PC-9 (cell line): Measurements from ENCODE around the gene CLDN15. TPM values are rescaled to one million over a fixed set of nuclear protein-coding genes. Genes with fewer than 3 reads are reported as not detected.
"Not testable (repeated sequence)": the region's sequence is repeated elsewhere in the genome, so short reads cannot be mapped to it uniquely, and the experiment has no call there.

ENCODE experiments used
- BruUV-seq: library from RNA; stranded (reverse); fragments of 400-500 nt; replicated peaks from 2 replicates; lab custom pipeline; 2021; lab: Mats Ljungman, UMichigan
- CTCF ChIA-PET: fragments of 300-600 bp; sonication (Branson Sonifier 250); formaldehyde crosslinking; loops from one replicate; lab custom pipeline; 2022; ENCODE audit warnings: antibody characterized with exemption; lab: Charles Lee
- POLR2A ChIA-PET: fragments of 300-600 bp; sonication (Branson Sonifier 250); formaldehyde crosslinking; loops from one replicate; lab custom pipeline; 2022; ENCODE audit warnings: antibody characterized with exemption; ENCODE audit not compliant: unreplicated experiment; lab: Charles Lee
- DNase-seq, 2 experiments: peaks; one replicate each; pipeline versions ENCODE4 v3.0.0 to v3.0.0-alpha.2; 2015 to 2022; ENCODE audit warnings: mixed read lengths in 1 of 2
- H2AFZ ChIP-seq: fragments of 200-600 bp; sonication (generic); 2 replicates; pipeline ENCODE4 v1.8.1; 2017; ENCODE audit warnings: antibody characterized with exemption
- H3F3A ChIP-seq: fragments of 200-600 bp; sonication (generic); 2 replicates; pipeline ENCODE4 v1.8.1; 2017; ENCODE audit warnings: antibody characterized with exemption, mild to moderate bottlenecking, low read depth; ENCODE audit not compliant: insufficient read depth
- H3K27ac ChIP-seq: fragments of 200-600 bp; sonication (generic); 2 replicates; pipeline ENCODE4 v1.6.1; 2016; ENCODE audit warnings: mixed run types
- H3K27me3 ChIP-seq: fragments of 200-600 bp; sonication (generic); 2 replicates; pipeline ENCODE4 v1.6.1; 2016; ENCODE audit warnings: low read depth, mixed run types; ENCODE audit not compliant: insufficient read depth
- H3K36me3 ChIP-seq: fragments of 200-600 bp; sonication (generic); 2 replicates; pipeline ENCODE4 v1.6.1; 2016; ENCODE audit warnings: low read depth, mixed run types
- H3K4me1 ChIP-seq: fragments of 200-600 bp; sonication (generic); replicated peaks from 2 replicates; pipeline ENCODE4 v1.6.1; 2016; ENCODE audit warnings: mixed run types; ENCODE audit not compliant: insufficient read depth
- H3K4me2 ChIP-seq: fragments of 200-600 bp; sonication (generic); 2 replicates; pipeline ENCODE4 v1.6.1; 2017; ENCODE audit warnings: mixed run types
- H3K4me3 ChIP-seq: fragments of 200-600 bp; sonication (generic); 2 replicates; pipeline ENCODE4 v1.6.1; 2016; ENCODE audit warnings: mixed run types
- H3K79me2 ChIP-seq: fragments of 200-600 bp; sonication (generic); 2 replicates; pipeline ENCODE4 v1.6.1; 2017; ENCODE audit warnings: low read depth, mixed run types
- H3K9me2 ChIP-seq: fragments of 200-600 bp; sonication (generic); 2 replicates; pipeline ENCODE4 v1.8.1; 2017; ENCODE audit warnings: mild to moderate bottlenecking; ENCODE audit not compliant: insufficient read depth
- H3K9me3 ChIP-seq: fragments of 200-600 bp; sonication (generic); 2 replicates; pipeline ENCODE4 v1.8.1; 2016; ENCODE audit warnings: low read depth; ENCODE audit not compliant: insufficient read depth
- H4K20me1 ChIP-seq: fragments of 200-600 bp; sonication (generic); 2 replicates; pipeline ENCODE4 v1.8.1; 2017; ENCODE audit not compliant: insufficient read depth
- CTCF ChIP-seq: fragments of 200-600 bp; sonication (generic); conservative IDR thresholded peaks from 2 replicates; pipeline ENCODE4 v1.6.1; 2017; ENCODE audit warnings: mixed run types, antibody characterized with exemption, mild to moderate bottlenecking, moderate library complexity
- EZH2 ChIP-seq: fragments of 200-600 bp; sonication (generic); IDR thresholded peaks from 2 replicates; pipeline ENCODE4 v1.8.0; 2017; ENCODE audit warnings: antibody characterized with exemption, low read depth
- intact Hi-C: fragments of 100-400 bp; cut with micrococcal nuclease; formaldehyde crosslinking; loops from one replicate; pipeline ENCODE4 v1.10.0; 2022; ENCODE audit not compliant: unreplicated experiment
- total RNA-seq: library from RNA; stranded (reverse); gene quantifications from 2 replicates; pipeline ENCODE4 v1.2.3, GENCODE V29; 2021

CLDN15 gene
- total RNA-seq, 1 experiment from 2014 or later, result 17.2 TPM

DNA sequence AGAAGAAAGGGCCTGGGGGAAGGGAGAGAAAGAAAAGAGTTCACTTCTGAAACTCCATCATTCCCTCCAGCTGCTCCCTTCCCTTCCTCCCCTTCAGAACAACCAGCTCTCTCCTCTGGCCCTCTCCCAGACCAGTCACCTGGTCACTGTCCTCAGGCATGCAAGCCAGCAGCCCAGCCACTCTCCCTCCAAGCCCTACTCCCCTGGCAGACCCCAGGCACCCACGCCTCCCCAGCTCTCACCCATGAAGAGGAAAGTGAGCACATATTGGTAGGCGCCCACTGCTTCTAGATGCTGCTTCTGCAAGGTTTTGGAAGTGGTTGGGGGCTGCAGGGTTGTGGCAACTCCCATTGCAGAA lies 37.1 kb downstream of the CLDN15 start:
- Histone ChIP-seq H3K9me2 (no peaks in the 10 kb centered on the region), H3K27me3 (no peaks in the 10 kb centered on the region), H3K9me3 (no peaks in the 10 kb centered on the region), H3K79me2 (no peaks in the 10 kb centered on the region), H3K4me1 (no peaks in the 10 kb centered on the region), H3K36me3 (no peaks in the 10 kb centered on the region), H3K27ac (no peak overlapping the region), H3F3A (no peaks in the 10 kb centered on the region), H3K4me3 (no peak overlapping the region), H4K20me1 (no peaks in the 10 kb centered on the region), H3K4me2 (no peak overlapping the region), H2AFZ (no peak overlapping the region)
- ChIA-PET POLR2A (no interaction called here), CTCF (no interaction called here)
- DNase-seq, result no peak
- no TSS peak for BruUV-seq
- TF ChIP-seq CTCF (no peak), EZH2 (no peak)
- intact Hi-C loops, result no loop called here

DNA sequence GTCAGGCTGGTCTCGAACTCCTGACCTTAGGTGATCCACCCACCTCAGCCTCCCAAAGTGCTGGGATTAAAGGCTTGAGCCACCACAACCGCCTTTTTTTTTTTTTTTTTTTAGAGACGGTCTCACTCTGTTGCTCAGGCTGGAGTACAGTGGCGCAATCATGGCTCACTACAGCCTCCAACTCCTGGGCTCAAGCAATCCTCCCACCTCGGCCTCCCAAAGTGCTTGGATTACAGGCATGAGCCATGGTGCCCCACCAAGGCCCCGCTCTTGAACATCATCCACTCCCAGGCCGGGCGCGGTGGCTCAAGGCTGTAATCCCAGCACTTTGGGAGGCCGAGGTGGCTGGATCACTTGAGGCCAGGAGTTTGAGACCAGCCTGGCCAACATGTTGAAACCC lies 38.1 kb downstream of the CLDN15 start:
- H4K20me1 ChIP-seq, H3K27ac ChIP-seq, H2AFZ ChIP-seq, intact Hi-C loops, H3K36me3 ChIP-seq, DNase-seq, H3K4me1 ChIP-seq, POLR2A ChIA-PET, H3K9me2 ChIP-seq, H3K4me3 ChIP-seq, H3K79me2 ChIP-seq, H3K4me2 ChIP-seq, H3K9me3 ChIP-seq, H3K27me3 ChIP-seq, BruUV-seq, H3F3A ChIP-seq: not testable (repeated sequence)
- CTCF ChIA-PET, result interaction anchor here (0.7 kb wide), 1 partner anchor 671 kb away, joined by 5 read pairs; no protein-coding TSS in a partner anchor

GRCh38 chr7:101198476-101198875 lies 39.1 kb downstream of the CLDN15 start:
- Histone ChIP-seq H3K4me2 (no peak overlapping the region), H3K4me3 (no peak overlapping the region), H3K9me3 (no peaks in the 10 kb centered on the region), H3K27me3 (no peaks in the 10 kb centered on the region), H3K79me2 (no peaks in the 10 kb centered on the region), H3F3A (no peaks in the 10 kb centered on the region), H3K36me3 (no peaks in the 10 kb centered on the region), H4K20me1 (no peaks in the 10 kb centered on the region), H3K9me2 (no peaks in the 10 kb centered on the region), H2AFZ (no peak overlapping the region), H3K27ac (no peak overlapping the region), H3K4me1 (no peaks in the 10 kb centered on the region)
- TF ChIP-seq EZH2, result no peak
- no peak for TF ChIP-seq CTCF
- ChIA-PET POLR2A (no interaction called here), CTCF (interaction anchor here (0.7 kb wide), 1 partner anchor 36 kb away, joined by 4 read pairs; no protein-coding TSS in a partner anchor)
- intact Hi-C loops, result no loop called here
- no peak for DNase-seq
- no TSS peak for BruUV-seq

DNA sequence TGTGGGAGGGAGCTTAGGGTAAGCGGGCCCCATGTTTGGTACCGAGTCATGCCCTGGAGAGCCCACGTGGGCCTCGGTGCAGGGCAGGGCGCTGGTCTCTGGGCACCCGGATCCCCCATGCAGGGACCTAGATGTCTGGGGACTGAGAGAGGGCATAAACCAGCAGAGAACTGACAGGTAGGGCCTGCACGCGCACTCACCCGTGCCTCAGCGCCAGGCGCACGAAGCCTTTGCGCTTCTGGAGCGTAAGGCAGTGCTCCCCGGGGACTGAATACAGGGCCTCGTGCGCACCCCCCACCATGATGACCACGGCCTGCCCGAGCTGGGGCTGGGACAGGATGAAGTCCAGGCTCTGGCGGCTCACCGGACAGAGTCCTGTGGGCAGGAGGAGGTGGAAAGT lies 39.6 kb downstream of the CLDN15 start:
- POLR2A ChIA-PET, result no interaction called here
- intact Hi-C loops, result no loop called here
- no peaks in the 10 kb centered on the region for H3K79me2 ChIP-seq

More for the DNA sequence above, 39.6 kb downstream of the CLDN15 start:
- no TSS peak for BruUV-seq
- Histone ChIP-seq H4K20me1 (no peaks in the 10 kb centered on the region), H3K9me2 (no peaks in the 10 kb centered on the region), H2AFZ (no peak overlapping the region), H3K4me2 (no peak overlapping the region), H3K4me3 (no peak overlapping the region), H3K27me3 (no peaks in the 10 kb centered on the region), H3K27ac (no peak overlapping the region), H3F3A (no peaks in the 10 kb centered on the region), H3K9me3 (no peaks in the 10 kb centered on the region), H3K4me1 (no peaks in the 10 kb centered on the region), H3K36me3 (no peaks in the 10 kb centered on the region)
- TF ChIP-seq EZH2 (no peak), CTCF (no peak)
- DNase-seq, result no peak
- CTCF ChIA-PET, result no interaction called here
